GM18505 (cell line): ENCODE measurements around the gene CGB2.
"Not testable (repeated sequence)": the region's sequence is repeated elsewhere in the genome, so short reads cannot be mapped to it uniquely, and the experiment has no call there.

ENCODE experiments used
- ATAC-seq: cut with Tn5 transposase; IDR thresholded peaks from one replicate; pipeline ENCODE4 v1.9.1; 2021; ENCODE audit not compliant: unreplicated experiment
- POLR2A ChIP-seq: IDR thresholded peaks from 4 replicates; pipeline ENCODE4 v1.6.1; 2011; ENCODE audit warnings: borderline replicate concordance; ENCODE audit not compliant: insufficient read depth, insufficient read length; ENCODE audit errors: extremely low read depth

CGB2 gene

GRCh38 chr19:49042177-49042576 is 10.5 kb downstream of the CGB2 start:
- ATAC-seq: no peak

GRCh38 chr19:49042666-49043065 is 11.0 kb downstream of the CGB2 start:
- ATAC-seq: not testable (repeated sequence)

More at GRCh38 chr19:49042177-49042576, 10.5 kb downstream of the CGB2 start:
- no peak for TF ChIP-seq POLR2A

GRCh38 chr19:49043548-49043947 is 11.9 kb downstream of the CGB2 start, which contains the start of gene CGB5:
TSS of gene CGB5 (plus strand) at chr19:49043848. CDS start at chr19:49044210, 362 bp downstream.
- not testable (repeated sequence) for ATAC-seq

DNA sequence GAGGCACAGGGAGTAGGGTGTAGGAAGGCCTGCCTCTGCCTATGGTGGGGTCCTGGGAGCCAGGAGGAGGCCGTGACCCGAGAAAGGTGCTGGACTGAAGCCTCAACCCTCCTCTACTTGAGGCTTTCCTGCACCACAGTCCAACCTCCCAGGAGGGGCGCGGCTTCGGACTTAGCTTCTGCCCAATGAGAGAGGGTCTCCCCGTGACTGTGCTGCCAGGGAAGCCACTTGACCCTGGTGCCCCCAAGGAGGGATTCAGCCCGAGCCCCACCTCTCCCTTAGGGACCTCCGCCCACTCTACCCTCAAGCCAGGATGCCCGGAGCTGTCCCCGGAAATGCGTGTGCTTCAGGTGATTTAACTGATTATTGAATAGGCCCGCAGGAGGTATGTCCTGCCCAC is 17.3 kb downstream of the CGB2 start, which contains the start of gene CGB8:
Gene CGB8 (minus strand): TSS at position 101 of the 400 bp plus-strand sequence. CDS start 372 bp downstream, outside the sequence.
- not testable (repeated sequence) for ATAC-seq

DNA sequence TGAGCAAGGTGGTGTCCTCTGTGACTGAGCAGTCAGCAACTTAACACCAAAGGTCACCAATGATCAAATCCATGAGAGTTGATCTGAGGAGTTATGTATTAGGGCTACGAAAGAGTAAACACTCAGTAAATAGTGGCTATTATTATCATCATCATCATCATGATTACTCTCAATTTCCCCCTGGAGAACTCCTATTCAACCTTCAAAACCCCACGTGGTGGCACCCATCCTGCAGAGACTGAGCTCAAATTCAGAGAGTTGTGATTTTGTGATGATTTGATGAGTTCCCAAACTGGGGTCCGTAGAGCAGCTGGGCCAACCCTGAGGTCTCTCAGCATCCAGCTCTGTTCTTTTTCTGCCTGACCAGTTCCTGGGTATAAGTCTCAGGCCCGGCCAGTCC is 18.1 kb downstream of the CGB2 start:
- not testable (repeated sequence) for ATAC-seq

GRCh38 chr19:49050376-49051033 is 18.8 kb downstream of the CGB2 start:
- ATAC-seq: not testable (repeated sequence)

GRCh38 chr19:49056101-49056901 is 24.6 kb downstream of the CGB2 start:
- TF ChIP-seq POLR2A: no peak
- ATAC-seq: no peak

GRCh38 chr19:49056902-49057596 is 25.4 kb downstream of the CGB2 start:
- not testable (repeated sequence) for ATAC-seq

GRCh38 chr19:49057636-49058234 is 26.0 kb downstream of the CGB2 start, which contains the start of gene CGB7:
TSS of gene CGB7 (minus strand) at chr19:49057749. CDS start at chr19:49055375, 2,374 bp downstream.
- TF ChIP-seq POLR2A: no peak
- ATAC-seq: no peak

DNA sequence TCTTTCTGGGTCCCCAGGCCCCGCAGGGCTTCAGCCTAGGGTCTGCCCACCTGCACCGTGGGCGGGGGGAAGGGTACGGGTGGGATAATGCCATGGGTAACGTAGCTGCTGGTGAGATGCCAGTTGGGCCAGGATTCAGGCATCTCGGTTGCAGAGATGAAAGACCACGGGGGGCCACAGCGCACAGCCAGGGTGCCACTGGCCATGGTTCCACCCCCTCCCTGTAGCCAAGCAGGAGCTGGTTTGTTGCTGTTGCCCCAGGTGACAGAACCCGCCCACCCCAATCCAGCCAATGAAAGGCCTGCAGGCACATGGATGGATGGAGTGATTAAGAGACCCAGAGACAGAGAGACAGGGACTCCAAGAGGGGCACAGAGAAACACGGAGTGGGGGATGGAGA is 26.9 kb downstream of the CGB2 start:
- TF ChIP-seq POLR2A: no peak
- no peak for ATAC-seq

DNA sequence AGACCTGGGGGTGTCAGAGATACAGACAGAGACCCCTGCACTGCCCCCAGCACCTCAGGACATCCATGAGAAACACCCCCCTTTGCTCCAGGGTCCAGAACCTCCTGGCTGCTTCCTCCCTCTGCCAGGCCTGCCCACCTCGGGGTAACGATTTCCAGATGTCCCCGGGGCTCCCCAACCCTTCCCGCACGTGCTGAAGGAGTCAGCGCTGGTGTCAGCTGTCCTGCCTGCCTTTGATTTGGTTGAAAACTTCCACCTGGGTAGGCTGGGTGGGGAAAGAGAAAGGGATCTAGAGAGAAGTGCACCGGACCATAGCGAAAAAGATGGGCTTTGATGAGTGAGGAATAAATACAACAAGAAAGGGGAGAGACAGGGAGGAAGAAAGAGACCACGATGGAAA is 27.4 kb downstream of the CGB2 start:
- no peak for ATAC-seq
- no peak for TF ChIP-seq POLR2A

DNA sequence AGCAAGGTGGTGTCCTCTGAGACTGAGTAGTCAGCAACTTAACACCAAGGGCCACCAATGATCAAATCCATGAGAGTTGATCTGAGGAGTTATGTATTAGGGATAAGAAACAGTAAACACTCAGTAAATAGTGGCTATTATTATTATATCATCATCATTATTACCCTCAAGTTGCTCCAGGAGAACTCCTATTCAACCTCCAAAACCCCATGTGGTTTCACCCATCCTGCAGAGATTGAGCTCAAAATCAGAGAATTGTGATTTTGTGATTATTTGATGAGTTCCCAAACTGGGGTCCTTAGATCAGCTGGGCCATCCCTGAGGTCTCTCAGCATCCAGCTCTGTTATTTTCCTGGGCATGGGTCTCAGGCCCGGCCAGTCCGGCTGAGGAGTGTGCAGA is 29.3 kb downstream of the CGB2 start:
- ATAC-seq: no peak

GRCh38 chr19:49061445-49061844 is 29.8 kb downstream of the CGB2 start:
- ATAC-seq: no peak
- no peak for TF ChIP-seq POLR2A

More for the DNA sequence above, 29.3 kb downstream of the CGB2 start:
- TF ChIP-seq POLR2A: no peak

DNA sequence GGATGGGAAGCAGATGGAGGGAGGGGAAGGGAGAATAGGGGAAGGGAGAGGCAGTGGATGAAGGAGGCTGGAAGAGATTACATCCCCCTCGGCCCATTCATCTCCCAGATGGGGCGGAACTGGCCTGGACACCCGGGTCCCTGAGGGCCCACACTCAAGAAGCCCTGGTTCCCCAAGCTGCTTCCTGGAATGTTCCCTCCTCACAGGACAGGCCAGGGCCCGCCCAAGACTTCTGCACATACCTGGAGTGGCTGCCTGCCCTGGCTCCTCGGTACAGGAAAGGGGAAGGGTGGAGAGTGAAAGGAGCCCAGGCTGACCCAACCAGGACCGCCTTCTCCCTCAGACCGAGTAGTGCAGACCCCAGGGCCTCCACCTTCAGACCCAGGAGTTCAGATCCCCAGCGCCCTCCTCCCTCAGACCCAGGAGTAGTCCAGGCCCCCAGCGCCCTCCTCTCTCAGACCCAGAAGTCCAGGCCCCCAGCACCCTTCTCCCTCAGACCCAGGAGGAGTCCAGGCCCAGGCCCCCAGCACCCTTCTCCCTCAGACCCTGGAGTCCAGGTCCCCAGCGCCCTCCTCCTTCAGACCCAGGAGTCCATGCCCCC is 32.4 kb downstream of the CGB2 start:
- TF ChIP-seq POLR2A: no peak
- ATAC-seq: no peak
